Activated B cell treated with CpG ODN at 0.5 μM for 24 hours (primary cell): Measurements from ENCODE around the gene GMPR. TPM values are rescaled to one million over a fixed set of nuclear protein-coding genes. Genes with fewer than 3 reads are reported as not detected.
"Not testable (repeated sequence)": the region's sequence is repeated elsewhere in the genome, so short reads cannot be mapped to it uniquely, and the experiment has no call there.

Experiments
- ATAC-seq: fragments of 200-7000 bp; cut with Tn5 transposase; one replicate; pipeline ENCODE4 v1.10.0; 2021; ENCODE audit warnings: low read depth, mild to moderate bottlenecking, moderate library complexity
- CTCF ChIA-PET: fragments of 350-600 bp; sonication (Branson Sonifier 250); formaldehyde crosslinking; loops from one replicate; lab custom pipeline; 2021; ENCODE audit warnings: antibody characterized with exemption; lab: Charles Lee
- POLR2A ChIA-PET: fragments of 350-600 bp; sonication (Branson Sonifier 250); formaldehyde crosslinking; loops from one replicate; lab custom pipeline; 2021; ENCODE audit warnings: antibody characterized with exemption; lab: Charles Lee
- DNase-seq: peaks from one replicate; pipeline ENCODE4 v3.0.0; 2022
- H3K27ac Mint-ChIP-seq: one replicate; pipeline ENCODE4 v1.8.0; 2020; ENCODE audit warnings: mixed read lengths
- H3K27me3 Mint-ChIP-seq: one replicate; pipeline ENCODE4 v1.8.0; 2021; ENCODE audit warnings: mixed read lengths
- H3K36me3 Mint-ChIP-seq: one replicate; pipeline ENCODE4 v1.8.0; 2021; ENCODE audit warnings: low read depth, mixed read lengths
- H3K4me1 Mint-ChIP-seq: one replicate; pipeline ENCODE4 v1.8.0; 2021; ENCODE audit warnings: mixed read lengths
- H3K4me3 Mint-ChIP-seq: one replicate; pipeline ENCODE4 v1.8.0; 2020; ENCODE audit warnings: mild to moderate bottlenecking, mixed read lengths
- H3K9me3 Mint-ChIP-seq: one replicate; pipeline ENCODE4 v1.8.0; 2020; ENCODE audit warnings: mixed read lengths
- intact Hi-C: fragments of 100-400 bp; cut with micrococcal nuclease; formaldehyde crosslinking; loops from one replicate; pipeline ENCODE4 v1.15.1; 2024
- total RNA-seq: library from RNA; stranded (reverse); gene quantifications from 2 replicates; pipeline ENCODE4 v1.2.3, GENCODE V29; 2022
- TF ChIP-seq, protein P1 (sequence below): fragments of 200-600 bp; IDR thresholded peaks from one replicate; pipeline ENCODE4 v1.8.0; 2022; ENCODE audit warnings: antibody characterized with exemption, mild to moderate bottlenecking

Gene GMPR
- total RNA-seq, 1 donor from 2014 or later = 0.47 TPM

- POLR2A ChIA-PET = no interaction called here
Observed at GRCh38 chr6:16223362-16223761, 15.0 kb upstream of the GMPR start.

DNA sequence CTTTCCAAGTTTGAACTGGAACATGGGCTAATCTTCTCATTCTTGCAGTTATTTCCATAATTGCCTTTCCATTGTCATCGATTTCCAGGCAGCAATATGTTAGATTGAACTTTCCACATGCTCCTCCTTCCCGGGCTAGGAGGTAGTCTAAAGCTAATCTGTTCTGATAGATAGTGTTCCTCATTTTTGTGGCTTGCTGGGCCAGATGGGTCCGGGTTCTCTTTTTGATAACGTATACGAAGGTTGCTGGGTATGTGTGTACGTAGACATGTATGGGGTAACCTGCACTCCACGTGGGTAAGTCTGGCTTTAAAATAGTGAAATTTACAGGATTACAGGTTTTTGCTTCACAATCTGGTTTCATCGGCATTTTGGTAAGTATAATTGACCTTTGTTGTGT lies 14.0 kb upstream of the GMPR start:
- ATAC-seq = no peak
- H3K9me3 Mint-ChIP-seq = peaks cover 2% of the 10 kb centered on the region
- CTCF ChIA-PET = no interaction called here
- POLR2A ChIA-PET = no interaction called here
- H3K4me1 Mint-ChIP-seq = no peaks in the 10 kb centered on the region
- DNase-seq = no peak
- TF ChIP-seq, protein P1, sequence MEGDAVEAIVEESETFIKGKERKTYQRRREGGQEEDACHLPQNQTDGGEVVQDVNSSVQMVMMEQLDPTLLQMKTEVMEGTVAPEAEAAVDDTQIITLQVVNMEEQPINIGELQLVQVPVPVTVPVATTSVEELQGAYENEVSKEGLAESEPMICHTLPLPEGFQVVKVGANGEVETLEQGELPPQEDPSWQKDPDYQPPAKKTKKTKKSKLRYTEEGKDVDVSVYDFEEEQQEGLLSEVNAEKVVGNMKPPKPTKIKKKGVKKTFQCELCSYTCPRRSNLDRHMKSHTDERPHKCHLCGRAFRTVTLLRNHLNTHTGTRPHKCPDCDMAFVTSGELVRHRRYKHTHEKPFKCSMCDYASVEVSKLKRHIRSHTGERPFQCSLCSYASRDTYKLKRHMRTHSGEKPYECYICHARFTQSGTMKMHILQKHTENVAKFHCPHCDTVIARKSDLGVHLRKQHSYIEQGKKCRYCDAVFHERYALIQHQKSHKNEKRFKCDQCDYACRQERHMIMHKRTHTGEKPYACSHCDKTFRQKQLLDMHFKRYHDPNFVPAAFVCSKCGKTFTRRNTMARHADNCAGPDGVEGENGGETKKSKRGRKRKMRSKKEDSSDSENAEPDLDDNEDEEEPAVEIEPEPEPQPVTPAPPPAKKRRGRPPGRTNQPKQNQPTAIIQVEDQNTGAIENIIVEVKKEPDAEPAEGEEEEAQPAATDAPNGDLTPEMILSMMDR = no peak
- H3K36me3 Mint-ChIP-seq = no peaks in the 10 kb centered on the region
- intact Hi-C loops = no loop called here
- H3K27me3 Mint-ChIP-seq = peaks cover 12% of the 10 kb centered on the region
- no peak overlapping the region for H3K27ac Mint-ChIP-seq
- H3K4me3 Mint-ChIP-seq = no peak overlapping the region

More at GRCh38 chr6:16223362-16223761, 15.0 kb upstream of the GMPR start:
- ATAC-seq = no peak
- Mint-ChIP-seq H3K9me3 (peaks cover 2% of the 10 kb centered on the region), H3K27ac (no peak overlapping the region), H3K4me1 (no peaks in the 10 kb centered on the region), H3K36me3 (no peaks in the 10 kb centered on the region), H3K27me3 (peaks cover 20% of the 10 kb centered on the region), H3K4me3 (no peak overlapping the region)
- CTCF ChIA-PET = no interaction called here
- intact Hi-C loops = no loop called here
- TF ChIP-seq, protein P1 = no peak
- no peak for DNase-seq

- H3K36me3 Mint-ChIP-seq, H3K27ac Mint-ChIP-seq, POLR2A ChIA-PET, H3K4me3 Mint-ChIP-seq, DNase-seq, intact Hi-C loops, H3K4me1 Mint-ChIP-seq, CTCF ChIA-PET, ATAC-seq, H3K9me3 Mint-ChIP-seq: not testable (repeated sequence)
- peaks cover 12% of the 10 kb centered on the region for H3K27me3 Mint-ChIP-seq
Observed at GRCh38 chr6:16225062-16225731, 13.2 kb upstream of the GMPR start.

DNA sequence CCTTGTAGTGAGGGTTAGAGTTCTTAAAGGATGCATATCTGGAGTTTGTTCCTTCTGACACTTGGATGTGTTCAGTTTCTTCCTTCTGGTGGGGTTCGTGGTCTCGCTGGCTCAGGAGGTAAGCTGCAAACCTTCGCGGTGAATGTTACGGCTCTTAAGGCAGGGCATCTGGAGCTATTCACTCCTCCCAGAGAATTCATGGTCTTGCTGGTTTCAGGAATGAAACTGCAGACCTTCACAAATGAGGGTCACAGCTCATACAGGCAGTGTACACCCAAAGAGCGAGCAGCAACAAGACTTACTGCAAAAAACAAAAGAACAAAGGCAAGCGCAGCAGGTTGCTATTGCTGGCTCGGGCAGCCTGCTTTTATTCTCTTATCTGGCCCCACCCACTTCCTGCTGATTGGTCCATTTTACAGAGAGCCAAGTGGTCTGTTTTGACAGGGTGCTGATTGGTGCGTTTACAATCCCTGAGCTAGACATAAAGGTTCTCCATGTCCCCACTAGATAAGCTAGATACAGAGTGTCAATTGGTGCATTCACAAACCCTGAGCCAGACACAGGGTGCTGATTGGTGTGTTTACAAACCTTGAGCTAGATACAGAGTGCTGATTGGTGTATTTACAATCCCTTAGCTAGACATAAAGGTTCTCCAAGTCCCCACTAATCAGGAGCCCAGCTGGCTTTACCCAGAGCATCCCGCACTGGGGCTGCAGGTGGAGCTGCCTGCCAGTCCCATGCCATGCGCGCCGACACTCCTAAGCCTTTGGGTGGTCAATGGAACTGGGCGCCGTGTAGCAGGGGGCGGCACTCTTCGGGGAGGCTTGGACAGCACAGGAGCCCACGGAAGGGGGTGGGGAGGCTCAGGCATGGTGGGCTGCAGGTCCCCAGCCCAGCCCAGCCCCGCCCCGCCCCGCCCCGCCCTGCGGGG lies 12.0 kb upstream of the GMPR start:
- intact Hi-C loops, POLR2A ChIA-PET, H3K4me1 Mint-ChIP-seq, DNase-seq, H3K9me3 Mint-ChIP-seq, H3K27ac Mint-ChIP-seq, H3K4me3 Mint-ChIP-seq, ATAC-seq, H3K36me3 Mint-ChIP-seq, CTCF ChIA-PET: not testable (repeated sequence)
- H3K27me3 Mint-ChIP-seq = peaks cover 12% of the 10 kb centered on the region

DNA sequence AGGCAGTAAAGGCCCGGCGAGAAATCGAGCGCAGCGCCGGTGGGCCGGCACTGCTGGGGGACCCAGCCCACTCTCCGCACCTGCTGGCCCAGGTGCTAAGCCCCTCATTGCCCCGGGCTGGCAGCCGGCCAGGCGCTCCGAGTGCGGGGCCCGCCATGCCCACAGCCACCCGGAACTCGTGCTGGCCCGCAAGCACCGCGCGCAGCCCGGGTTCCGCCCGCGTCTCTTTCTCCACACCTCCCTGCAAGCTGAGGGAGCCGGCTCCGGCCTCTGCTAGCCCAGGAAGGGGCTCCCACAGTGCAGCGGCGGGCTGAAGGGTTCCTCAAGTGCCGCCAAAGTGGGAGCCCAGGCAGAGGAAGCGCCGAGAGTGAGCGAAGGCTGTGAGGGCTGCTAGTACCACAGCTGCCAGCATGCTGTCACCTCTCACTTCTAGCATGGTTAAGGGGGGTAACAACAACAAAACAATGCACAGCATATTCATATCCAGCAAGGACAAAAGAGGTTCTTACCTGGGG lies 11.3 kb upstream of the GMPR start:
- H3K27me3 Mint-ChIP-seq = peaks cover 16% of the 10 kb centered on the region
- ChIA-PET POLR2A (no interaction called here), CTCF (no interaction called here)
- H3K27ac Mint-ChIP-seq = no peak overlapping the region
- peaks cover 2% of the 10 kb centered on the region for H3K9me3 Mint-ChIP-seq
- TF ChIP-seq, protein P1 = no peak
- ATAC-seq (no peak), DNase-seq (no peak)
- H3K4me3 Mint-ChIP-seq = no peak overlapping the region
- no peaks in the 10 kb centered on the region for H3K36me3 Mint-ChIP-seq
- no peaks in the 10 kb centered on the region for H3K4me1 Mint-ChIP-seq
- intact Hi-C loops = no loop called here

GRCh38 chr6:16227605-16228004 lies 10.8 kb upstream of the GMPR start:
- TF ChIP-seq, protein P1 = no peak
- H3K27ac Mint-ChIP-seq = no peak overlapping the region
- H3K27me3 Mint-ChIP-seq = peaks cover 18% of the 10 kb centered on the region
- no peaks in the 10 kb centered on the region for H3K4me1 Mint-ChIP-seq
- no peaks in the 10 kb centered on the region for H3K36me3 Mint-ChIP-seq
- H3K4me3 Mint-ChIP-seq = no peak overlapping the region
- no peak for DNase-seq
- H3K9me3 Mint-ChIP-seq = peaks cover 2% of the 10 kb centered on the region
- POLR2A ChIA-PET = no interaction called here
- CTCF ChIA-PET = no interaction called here
- ATAC-seq = no peak
- intact Hi-C loops = no loop called here
